Activated CD4-positive, alpha-beta T cell treated with anti-CD3 and anti-CD28 coated beads, Interleukin-10, Interleukin-2, amounts not matched to agents 100 ng/mL and 50 ng/mL, durations not matched to agents 16 hours and 8 hours (primary cell): ENCODE results near the gene BBIP1.
A peak's percentile ranks its signal among the peaks of the same experiment; 100 is the strongest.
"Not testable (repeated sequence)": the region's sequence is repeated elsewhere in the genome, so short reads cannot be mapped to it uniquely, and the experiment has no call there.

Experiments used
- DNase-seq: peaks from one replicate; pipeline ENCODE4 v3.0.0-alpha.2; 2020

Gene BBIP1

DNA sequence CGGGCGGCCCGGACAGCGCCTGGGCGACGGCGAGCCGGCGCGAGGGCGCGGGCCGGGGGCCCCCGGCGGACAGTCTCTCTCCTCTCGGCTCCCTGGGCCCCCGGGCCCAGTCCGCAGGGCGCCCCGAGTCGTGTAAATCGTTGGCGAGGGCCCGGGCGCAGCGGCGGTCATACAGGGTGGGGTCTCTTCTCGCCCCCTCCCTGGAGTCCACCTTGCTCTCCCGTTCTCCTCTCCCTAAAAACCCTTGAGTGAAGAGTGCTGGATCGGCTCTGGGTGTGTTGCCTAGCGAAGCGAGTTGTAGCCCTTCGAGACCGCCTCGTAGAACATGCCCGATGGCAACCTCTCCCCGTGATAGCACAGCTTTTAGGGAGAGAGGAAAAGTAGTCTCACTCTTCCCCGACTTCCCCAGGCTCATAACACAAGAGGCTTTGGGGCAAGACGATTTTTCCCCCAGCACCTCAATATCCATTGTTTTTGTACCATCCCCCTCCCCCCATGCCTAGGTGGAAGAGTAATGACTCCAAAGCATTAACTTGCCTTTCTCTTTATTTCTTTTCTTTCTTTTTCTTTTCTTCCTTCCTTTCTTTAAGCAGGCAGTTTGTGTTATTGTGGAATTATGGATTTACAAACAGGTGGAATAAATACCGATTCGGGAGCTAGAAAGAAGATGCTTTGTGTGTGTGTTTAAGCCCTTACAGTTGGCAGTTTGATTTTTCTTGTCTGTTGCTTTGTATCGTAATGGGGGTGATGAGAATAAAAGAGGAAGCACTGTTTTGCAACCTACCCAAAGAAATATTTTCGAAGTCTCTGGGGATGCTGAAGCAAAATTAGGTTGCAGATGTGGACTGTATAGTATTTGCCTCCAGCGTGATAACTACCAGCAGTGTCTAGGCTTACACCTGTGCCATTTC is 1.2 kb upstream of the BBIP1 start:
- DNase-seq: peak; percentile 29

DNA sequence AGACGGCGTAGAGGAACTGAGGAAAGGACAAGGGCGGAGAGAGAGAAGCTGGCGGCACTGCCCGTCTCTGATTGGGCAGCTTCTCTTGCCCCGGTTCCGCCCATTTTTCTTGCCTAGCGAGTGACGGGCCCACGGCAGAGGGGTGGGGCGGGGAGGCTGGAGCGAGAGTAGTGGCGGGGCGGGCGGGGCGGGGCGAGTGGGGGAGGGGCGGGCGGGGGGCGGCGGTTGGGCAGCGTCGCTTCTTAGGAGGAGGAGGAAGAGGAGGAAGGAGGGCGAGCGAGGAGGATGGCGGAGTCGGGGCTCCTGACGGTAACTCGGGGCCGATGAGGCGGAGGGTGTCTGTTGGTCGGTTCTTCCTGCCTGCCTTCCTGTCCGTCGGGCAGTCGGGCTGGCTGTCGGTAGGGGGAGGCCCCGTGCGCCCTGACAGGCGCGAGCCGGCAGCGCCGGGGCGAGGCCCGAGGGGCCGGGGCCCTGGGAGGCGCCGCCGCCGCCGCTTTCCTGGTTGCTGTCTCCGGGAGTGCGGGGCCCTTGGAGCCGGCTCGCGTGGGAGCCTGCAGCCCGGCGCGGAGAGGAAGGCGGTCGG is 460 bp upstream of the BBIP1 start, which contains the start of gene SHOC2:
Gene SHOC2, plus strand, starts transcription at position 256 of the 583 bp plus-strand sequence. CDS start 44,755 bp downstream, outside the sequence.
- peak; percentile 100 for DNase-seq

DNA sequence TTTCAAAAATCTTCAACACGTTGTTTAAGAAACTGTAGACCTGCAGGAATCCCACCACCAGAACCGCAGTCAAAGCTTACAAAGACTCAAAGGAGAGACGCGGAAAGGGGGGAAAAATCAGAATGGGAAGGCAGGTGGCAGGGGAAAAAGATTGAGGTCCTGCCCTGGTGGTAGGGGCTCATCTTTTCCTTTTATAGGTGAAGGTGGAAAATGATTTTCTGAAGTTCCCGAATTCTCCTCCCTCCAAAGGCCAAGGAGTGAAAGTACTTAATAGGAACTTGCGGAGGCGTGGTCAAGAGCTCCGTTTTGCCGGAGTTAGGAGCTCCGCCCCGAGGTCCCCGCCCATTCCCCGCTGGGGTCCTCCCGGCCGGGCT is 724 bp downstream of the BBIP1 start:
- DNase-seq: no peak

DNA sequence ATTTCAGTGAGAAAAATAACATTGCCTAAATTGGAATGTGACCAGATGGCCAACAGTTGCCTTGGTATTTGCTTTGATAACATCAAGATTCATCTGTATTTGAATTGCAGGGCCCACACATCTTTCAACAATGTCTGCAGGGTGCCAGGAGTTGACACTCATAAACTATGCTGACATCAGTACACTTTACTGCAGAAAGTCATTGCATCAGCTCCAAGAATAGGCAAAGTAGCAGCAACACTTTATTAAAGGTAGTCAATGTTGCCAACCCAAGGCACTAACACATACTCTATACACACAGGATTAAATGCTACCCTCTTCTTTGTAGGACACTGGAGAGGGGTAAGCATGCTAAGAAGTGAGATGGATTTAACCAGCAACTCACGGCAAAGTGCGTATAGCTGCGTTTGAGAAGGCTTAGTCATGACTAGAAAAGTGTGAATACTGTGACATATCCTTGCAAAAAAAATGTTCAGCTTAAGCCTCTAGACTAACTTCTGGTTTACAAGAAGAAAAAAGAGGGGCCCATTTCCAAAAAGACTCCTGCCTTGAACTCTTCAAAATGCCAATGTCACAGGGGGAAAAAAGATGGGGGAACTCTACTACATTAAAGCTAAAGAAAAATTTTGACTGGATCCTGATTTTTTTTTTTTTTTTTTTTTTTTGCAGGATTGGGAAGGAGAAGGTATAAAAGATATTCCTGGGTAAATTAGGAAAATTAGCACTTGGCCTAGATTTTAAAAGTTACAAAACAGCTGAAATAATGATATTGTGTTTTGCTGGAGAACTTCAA is 2.2 kb downstream of the BBIP1 start:
- DNase-seq: no peak

DNA sequence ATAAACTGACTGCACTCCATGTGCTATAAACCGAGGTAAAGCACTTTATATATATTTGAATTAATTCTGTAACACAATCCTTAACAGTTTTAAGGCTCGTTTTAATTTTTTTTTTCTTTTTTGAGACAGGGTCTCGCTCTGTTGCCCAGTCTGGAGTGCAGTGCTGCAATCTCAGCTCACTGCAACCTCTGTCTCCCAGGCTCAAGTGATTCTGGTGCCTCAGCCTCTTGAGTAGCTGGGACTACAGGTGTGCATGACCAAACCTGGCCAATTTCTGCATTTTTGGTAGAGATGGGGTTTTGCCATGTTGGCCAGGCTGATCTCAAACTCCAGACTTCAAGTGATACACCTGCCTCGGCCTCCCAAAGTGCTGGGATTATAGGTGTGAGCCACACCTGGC is 3.4 kb downstream of the BBIP1 start:
- not testable (repeated sequence) for DNase-seq

DNA sequence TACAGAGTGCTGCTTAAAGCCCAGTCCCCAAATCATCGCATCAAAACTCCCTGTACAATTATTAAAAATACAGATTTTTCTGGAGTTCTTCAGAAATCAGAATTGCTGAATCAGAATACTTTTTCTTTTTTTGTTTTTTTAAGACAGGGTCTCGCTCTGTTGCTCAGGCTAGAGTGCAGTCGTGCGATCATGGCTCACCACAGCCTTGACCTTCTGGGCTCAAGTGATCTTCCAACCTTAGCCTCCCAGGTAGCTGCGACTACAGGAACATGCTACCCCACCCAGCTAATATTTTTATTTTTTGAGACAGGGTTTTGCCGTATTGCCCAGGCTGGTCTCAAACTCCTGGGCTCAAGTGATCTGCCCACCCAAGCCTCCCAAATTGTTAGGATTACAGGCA is 3.9 kb downstream of the BBIP1 start:
- DNase-seq: no peak

DNA sequence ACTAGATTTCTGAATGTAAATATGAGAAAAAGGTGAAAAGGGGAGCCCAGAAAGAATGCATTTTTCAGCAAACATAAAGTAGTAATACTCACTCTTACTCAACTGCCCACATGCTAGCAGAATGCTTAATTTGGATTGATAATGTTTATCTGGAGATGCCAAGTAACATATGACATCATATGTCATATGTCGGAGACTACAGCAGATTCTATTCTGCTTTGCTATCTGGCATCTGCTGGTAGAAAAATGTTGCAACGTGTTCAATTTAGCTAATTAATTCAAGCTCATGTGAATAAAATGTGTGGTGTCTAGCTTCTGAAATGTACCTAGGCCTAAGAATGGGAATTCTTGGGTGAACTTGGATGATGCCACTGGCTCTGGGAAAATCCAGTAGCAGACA is 4.5 kb downstream of the BBIP1 start:
- DNase-seq: no peak

DNA sequence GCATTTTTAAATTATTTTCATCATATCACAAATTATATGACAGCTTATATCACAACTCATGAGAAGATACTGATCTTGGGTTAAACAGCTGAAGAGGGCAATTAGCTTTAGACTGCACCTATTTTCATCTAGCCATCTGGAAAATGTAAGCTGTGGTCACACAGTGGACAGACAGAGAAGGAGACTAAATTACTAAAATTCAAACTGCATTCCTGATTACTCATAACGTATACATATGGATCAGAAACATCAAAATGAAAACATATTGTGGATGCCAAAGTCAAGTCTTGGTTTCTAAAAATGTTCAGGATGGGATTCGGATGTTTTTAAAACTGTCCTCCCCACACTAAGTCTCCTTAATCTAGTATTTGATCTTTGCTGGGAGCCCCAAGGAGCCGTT is 6.6 kb downstream of the BBIP1 start:
- DNase-seq: no peak

DNA sequence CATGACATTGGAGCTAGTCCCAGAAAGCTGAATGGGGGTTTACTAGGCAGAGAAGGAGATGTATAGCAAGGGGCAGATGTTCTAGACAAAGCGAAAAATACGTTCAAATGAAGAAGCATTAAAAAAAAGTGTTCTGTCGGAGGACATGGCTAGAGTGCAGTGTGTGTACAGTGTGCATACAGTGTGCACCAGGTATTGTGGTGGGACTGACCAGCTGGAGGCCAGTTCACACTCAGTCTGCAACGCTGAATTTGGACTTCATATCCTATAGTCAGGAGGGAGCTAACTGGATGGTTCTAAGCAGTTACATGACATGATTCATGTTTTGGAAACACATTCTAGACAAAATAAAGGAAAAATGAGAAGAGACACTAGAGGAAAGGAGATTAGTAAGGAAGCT is 8.8 kb downstream of the BBIP1 start:
- no peak for DNase-seq

DNA sequence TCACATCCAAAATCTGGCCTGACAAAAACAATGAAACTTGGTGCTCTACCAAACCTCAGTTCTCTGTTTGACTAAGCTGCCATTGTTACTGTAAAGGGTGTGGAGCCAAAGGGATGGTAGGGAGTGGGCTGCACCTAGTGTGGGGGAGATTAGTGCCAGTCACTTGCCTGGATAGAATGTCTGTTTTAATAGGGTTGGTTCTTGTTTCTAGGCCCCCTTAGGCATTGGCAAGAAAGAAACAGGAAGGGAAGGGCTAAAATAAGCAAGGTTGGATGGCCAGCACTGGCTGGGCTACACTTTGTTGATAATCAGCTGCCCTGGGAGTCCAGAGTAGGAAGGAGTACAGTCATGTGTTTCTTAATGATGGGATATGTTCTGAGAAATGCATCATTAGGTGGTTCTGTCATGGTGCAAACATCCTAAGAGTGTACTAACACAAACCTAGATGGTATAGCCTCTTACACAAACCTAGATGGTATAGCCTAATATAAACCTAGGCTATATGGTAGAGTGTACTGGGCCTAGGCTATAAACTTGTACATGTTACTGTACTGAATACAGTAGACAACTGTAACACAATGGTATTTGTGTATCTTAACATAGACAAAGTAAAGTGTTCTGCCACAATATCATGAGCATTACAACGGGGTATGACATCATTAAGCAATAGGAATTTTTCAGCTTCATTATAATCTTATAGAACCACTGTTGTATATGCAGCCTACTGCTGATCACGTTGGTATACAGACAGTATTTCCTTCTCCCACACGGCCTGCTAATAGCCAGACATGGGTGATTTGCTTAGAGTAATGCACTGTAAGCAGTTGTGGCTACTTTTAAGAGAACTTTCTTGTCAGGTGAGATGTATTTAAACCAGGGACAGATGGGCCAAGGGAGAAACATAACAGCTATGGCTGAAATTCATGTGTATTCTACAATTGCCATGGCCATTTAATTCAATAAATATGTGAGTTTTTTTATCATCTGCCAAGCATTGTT is 15.4 kb downstream of the BBIP1 start:
- peak; percentile 78 for DNase-seq

DNA sequence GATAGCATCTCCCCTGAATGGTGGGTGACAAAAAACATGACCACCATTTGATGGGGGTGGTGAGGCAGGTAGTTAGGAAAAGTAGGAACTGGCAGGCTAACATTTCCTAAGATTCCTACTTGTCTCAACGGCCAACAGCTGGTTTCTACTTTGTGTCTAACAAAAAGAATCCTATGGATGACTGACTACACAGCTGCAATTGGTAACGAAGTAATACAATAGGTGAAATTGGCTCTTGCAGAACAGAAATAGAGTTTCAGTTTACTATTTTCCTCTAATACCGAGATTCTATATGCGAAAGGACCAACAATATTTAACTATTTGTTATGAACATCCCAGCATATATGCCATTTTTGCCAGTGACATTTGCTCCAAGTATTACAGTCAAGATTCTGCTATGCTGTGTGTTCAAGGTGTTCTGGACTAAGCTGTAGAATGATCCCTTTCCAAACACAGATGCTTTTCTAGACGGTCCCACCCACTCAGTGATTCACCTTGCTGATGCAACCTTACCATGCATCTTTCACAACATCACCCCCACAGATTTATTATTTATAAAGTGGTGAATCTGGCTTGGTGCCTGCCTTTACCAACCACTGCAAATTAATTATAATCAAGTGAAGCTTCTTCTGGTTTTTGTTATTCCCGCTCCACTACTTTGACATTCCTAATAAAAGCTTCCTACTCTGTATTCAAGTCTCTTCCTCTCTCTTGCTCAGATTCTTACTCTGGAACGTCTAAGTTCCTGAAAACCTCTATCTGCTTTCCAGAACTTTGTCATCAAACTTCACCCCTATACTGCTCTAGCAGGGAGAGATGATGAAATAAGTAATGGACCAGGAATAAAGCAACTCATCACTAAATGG is 16.8 kb downstream of the BBIP1 start:
- DNase-seq: peak; percentile 54

DNA sequence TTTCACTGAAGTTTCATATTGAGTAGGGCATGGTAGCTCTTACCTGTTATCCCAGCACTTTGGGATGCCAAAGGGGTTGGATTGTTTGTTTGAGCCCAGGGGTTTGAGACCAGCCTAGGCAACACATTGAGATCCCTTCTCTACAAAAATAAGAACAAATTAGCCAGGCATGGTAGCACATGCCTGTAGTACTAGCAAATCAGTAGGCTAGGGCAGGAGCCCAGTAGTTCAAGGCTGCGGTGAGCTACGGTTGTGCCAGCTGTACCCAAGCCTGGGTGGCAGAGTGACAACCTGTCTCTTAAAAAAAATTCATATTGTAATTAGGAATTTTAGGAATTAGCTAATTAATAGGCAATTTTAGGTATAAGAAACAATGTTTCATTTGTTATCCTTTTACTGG is 18.0 kb downstream of the BBIP1 start:
- no peak for DNase-seq

DNA sequence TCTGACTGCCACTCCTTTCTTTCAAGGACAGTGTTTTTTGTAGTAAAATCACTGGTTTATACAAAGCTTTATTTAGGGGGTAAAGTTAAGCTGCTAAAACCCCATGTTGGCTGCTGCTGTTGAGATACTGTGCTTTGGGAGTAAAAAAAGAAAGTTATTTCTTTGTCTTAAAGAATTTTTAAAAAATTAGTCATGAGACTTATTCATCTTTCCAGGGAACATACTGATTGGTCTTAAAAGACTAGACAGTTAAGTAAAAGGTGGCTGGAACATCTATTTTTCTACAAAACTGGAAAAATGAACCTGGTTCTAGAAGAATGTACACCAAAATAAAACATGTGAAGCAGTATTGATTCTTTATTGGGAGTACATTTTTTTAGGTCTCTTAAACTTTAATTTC is 20.6 kb downstream of the BBIP1 start:
- no peak for DNase-seq

DNA sequence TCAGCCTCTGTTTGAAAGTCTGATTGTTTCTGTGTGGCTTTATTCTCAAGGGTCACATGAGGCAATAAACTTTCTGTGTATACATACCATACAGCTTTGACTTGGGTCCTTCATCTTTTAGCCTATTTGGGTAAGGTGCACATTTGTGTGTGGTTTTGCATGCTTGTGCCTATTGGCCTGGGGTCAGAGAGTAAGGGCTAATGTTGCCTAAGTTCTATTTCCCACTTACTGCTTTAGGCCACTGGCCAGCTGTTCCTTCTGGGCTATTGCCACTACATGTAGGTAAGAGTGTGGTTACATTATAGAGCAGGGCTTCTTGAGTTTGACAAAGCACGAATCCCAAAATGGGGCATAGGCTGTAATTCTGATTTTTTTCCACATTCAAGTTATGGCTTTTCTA is 21.8 kb downstream of the BBIP1 start:
- DNase-seq: no peak

DNA sequence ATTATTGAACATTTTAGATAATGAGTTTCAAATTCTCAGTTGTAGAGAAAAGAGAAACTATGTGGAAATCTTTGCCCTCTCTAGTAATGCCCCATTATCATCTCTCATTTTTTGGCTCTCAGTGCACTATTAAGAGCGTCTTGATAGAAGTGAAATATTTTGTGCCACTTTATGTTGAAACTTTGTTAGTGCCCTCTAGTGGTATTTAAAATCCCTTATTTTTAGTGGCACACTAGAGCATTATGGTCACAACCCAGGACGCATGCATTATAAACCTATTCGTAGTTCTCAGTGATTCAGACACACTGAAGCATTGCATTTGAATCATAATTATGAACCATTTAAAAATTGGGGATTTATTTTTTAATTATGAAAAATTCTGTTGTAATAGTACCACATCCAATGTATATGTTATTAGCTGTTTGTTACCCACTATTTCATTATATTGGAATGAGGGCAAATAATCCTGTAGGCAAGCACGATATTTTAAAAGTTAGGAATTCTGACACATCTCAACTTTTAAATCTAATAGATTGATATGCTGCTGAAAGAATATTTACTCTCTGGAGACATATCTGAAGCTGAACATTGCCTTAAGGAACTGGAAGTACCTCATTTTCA is 25.3 kb downstream of the BBIP1 start:
- peak; percentile 72 for DNase-seq

DNA sequence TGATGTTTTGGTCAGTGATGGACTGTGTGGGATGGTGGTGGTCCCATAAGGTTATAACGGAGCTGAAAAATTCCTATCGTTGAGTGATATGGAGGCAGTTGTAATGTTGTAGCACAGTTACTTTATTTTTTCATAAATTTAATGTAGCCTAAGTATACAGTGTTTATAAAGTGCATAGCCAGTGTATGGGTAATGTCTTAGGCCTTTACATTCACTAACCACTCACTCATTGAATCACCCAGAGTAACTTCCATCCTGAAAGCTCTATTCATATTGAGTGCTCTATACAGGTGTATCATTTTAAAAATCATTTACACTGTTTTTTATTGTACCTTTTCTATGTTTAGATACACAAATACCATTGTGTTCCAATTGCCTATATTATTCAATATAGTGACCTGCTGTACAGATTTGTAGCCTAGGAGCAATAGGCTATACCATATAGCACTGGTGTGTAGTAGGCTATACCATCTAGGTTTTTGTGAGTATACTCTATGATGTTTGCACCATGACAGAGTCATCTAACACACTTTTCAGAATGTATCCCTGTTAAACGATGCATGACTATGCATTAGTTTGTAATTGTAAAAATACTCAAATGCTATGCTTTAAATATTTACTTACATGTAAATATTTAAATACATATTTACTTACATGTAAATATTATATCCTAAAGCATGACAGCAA is 26.2 kb downstream of the BBIP1 start:
- no peak for DNase-seq

DNA sequence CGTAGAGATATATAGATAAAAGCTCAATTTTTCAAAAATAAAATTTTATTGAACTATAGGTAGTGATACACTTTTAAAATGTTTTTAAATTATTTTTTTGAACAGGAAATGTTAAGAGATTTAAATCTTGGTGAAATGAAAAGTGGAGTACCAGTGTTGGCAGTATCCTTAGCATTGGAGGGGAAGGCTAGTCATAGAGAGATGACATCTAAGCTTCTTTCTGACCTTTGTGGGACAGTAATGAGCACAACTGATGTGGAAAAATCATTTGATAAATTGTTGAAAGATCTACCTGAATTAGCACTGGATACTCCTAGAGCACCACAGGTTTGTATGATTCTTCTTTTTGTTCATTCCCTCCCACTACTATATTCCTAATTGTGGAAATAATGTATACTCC is 31.4 kb downstream of the BBIP1 start:
- no peak for DNase-seq

DNA sequence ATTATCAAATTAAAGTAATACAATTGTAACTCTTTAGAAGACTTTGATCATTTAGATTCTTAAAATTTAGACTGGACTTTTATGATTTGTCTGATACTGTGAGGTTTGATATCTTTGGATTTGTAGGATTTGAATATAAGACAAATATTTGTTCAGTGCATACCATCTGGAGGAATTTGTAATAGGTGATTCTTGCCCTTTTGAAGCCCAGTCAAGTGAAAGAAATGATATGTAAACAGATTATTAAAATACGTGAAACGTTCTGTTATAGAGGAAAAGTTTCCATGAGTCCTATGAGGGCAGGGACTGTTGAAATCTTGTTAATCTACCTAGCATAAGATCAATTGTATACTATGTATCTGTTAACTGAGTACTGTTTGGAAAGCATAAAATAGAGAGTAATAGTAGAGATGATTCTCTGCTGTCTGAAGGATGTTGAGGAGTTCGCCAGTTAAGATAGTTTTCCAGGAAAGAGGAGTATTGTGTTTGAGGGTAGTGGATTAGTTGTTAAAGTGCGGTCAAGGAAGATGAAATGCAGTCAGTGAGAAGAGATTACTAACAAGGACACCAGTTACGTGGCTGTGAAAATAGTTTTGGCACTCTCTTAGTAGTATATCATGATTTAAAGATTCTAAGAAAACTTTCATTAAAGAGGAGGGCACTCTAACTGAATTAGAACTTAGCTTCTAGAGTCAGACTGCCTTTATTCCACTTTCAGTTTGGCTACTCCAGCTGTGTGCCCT is 32.9 kb downstream of the BBIP1 start:
- DNase-seq: no peak

DNA sequence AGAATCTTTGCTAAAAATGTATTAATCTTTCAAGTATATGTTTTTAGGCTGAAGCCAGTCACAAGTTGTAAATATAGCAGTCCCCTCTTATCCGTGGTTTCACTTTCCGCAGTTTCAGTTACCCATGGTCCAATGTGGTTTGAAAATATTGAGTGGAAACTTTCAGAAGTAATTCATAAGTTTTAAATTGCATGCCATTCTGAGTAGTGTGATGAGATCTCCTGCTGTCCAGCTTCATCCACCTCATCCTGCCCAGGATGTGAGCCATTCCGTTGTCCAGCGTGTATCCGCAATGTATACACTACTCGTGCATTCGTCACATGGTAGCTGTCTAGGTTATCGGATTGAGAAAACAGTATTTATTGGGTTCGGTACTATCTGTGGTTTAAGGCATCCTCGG is 35.1 kb downstream of the BBIP1 start:
- no peak for DNase-seq

DNA sequence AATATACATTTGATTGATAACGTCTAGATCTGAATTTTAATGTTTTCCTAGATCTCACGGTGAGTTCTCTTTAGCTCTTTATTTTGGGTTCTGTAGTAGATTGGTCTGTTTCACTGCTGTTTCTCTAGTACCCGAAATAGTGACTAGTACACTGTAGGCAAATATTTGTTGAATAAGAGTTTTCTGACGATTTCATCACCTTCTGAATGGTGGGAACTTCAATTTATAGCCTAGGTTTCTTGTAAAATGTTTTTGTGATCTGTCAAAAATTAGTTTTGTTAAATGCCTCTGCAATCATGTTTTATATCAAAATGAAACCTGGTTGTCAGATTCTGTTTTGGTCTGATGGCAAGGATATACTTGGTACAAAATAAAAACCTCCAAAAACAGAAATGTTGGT is 37.1 kb downstream of the BBIP1 start:
- no peak for DNase-seq
